Measurements from ENCODE around the gene RPL13A. TPM values are rescaled to one million over a fixed set of nuclear protein-coding genes. Genes with fewer than 3 reads are reported as not detected.
A peak's percentile ranks its signal among the peaks of the same experiment; 100 is the strongest.

RPL13A gene
- total and polyA plus RNA-seq, 2 of the 13 experiments (the other 11 are each of a cell fraction or from before 2014, with no cell fraction given) = 2,601 to 3,407 TPM

DNA sequence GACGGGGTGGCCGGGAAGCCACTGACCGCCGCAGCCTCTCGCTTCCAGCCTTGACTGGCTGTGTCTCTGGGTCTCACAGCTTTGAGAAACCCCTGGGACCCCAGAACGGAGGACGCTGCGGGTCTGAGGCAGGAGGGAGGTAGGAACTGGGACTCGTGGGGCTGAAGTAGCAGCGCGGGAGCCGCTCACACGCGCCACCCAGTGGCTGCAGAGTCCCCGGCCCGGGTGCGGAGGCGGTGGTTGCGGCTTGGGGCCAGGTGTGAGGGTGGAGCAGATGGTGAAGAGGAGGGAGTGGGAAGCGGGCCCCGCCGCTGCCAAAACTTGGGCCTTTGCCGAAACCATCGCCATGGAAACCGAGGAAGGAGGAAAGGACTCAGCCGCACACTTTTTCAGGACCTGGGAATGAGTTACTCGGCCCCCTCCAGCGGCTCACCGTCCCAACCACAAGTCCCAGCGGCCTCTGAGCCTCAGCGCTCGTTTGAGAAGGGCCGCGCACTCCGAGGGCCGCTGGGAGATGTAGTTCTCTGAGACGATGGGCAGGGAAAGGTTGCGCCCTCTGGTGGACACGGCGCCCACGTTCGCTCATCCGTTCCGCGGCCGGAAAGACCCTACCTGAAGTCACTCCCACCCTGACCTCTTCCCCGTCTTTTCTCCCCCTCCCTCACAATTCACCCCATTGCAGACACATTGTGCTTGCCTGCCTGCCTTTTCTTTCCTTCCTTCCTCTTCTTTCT, 43.9 kb upstream of the RPL13A start (continued):
- TF ChIP-seq ZNF75D (CRISPR knock-in tag; IDR thresholded peaks at IDR 0.05; ENCODE audit: borderline replicate concordance) = no peak
- TF ChIP-seq CERS6 (CRISPR knock-in tag; IDR thresholded peaks at IDR 0.05) = no peak
- peak; percentile 82; the same call in 1 of the 2 replicates for TF ChIP-seq KDM2A (CRISPR knock-in tag; IDR thresholded peaks at IDR 0.05; ENCODE audit: borderline replicate concordance, low read depth)
- TF ChIP-seq MED8 (CRISPR knock-in tag; IDR thresholded peaks at IDR 0.05; ENCODE audit: insufficient replicate concordance) = no peak
- TF ChIP-seq ZFP62 (CRISPR knock-in tag; IDR thresholded peaks at IDR 0.05) = peak; percentile 93; the same call in 1 of the 2 replicates
- peak; percentile 29 for TF ChIP-seq U2AF1 (optimal IDR thresholded peaks at IDR 0.05; ENCODE audit: low read depth, low read length)
- no peak for TF ChIP-seq RAD51 (IDR thresholded peaks at IDR 0.05; ENCODE audit: borderline replicate concordance)
- TF ChIP-seq, protein P1, sequence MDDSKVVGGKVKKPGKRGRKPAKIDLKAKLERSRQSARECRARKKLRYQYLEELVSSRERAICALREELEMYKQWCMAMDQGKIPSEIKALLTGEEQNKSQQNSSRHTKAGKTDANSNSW (CRISPR knock-in tag; IDR thresholded peaks at IDR 0.05; ENCODE audit: borderline replicate concordance) = 0 out of 2 replicates have a peak, but pooled peaks have one; percentile 56
- no peak for TF ChIP-seq BHLHE40 (IDR thresholded peaks at IDR 0.05; ENCODE audit: low read length)
- no peak for TF ChIP-seq CC2D1A (CRISPR knock-in tag; IDR thresholded peaks at IDR 0.05)
- no peak for TF ChIP-seq RARA (CRISPR knock-in tag; IDR thresholded peaks at IDR 0.05)
- TF ChIP-seq TARDBP (CRISPR knock-in tag; IDR thresholded peaks at IDR 0.05) = no peak
- peak; percentile 50 for TF ChIP-seq STAG1 (CRISPR knock-in tag; IDR thresholded peaks at IDR 0.05)
- TF ChIP-seq HINFP (CRISPR knock-in tag; IDR thresholded peaks at IDR 0.05; ENCODE audit: low read depth) = peak; percentile 51; the same call in 1 of the 2 replicates
- TF ChIP-seq ZNF253 (CRISPR knock-in tag; IDR thresholded peaks at IDR 0.05; ENCODE audit: borderline replicate concordance) = no peak
- TF ChIP-seq ARID3A (IDR thresholded peaks at IDR 0.05; ENCODE audit: low read depth, low read length) = no peak
- TF ChIP-seq ZNF333 (CRISPR knock-in tag; IDR thresholded peaks at IDR 0.05; ENCODE audit: borderline replicate concordance) = peak; percentile 53; the same call in 1 of the 2 replicates
- TF ChIP-seq NR2F6 (IDR thresholded peaks at IDR 0.05) = 0 out of 2 replicates have a peak, but pooled peaks have one; percentile 12
- no peak; the same call in 1 of the 2 replicates for TF ChIP-seq NR2F6 (CRISPR knock-in tag; IDR thresholded peaks at IDR 0.05)
- TF ChIP-seq POLR2AphosphoS2 (IDR thresholded peaks at IDR 0.05; ENCODE audit: low read depth, low read length) = no peak
- TF ChIP-seq IRF2 (CRISPR knock-in tag; IDR thresholded peaks at IDR 0.05) = peak; percentile 94
- TF ChIP-seq U2AF2 (IDR thresholded peaks at IDR 0.05; ENCODE audit: low read depth, low read length) = peak; percentile 67; the same call in 1 of the 2 replicates
- no peak; the same call in none of the 2 replicates for TF ChIP-seq KDM3A (CRISPR knock-in tag; IDR thresholded peaks at IDR 0.05; ENCODE audit: low read depth)
- no peak; the same call in 1 of the 2 replicates for TF ChIP-seq ZNF567 (CRISPR knock-in tag; IDR thresholded peaks at IDR 0.05; ENCODE audit: borderline replicate concordance)
- no peak for TF ChIP-seq ZNF841 (CRISPR knock-in tag; IDR thresholded peaks at IDR 0.05; ENCODE audit: borderline replicate concordance)
- TF ChIP-seq TIGD3 (CRISPR knock-in tag; IDR thresholded peaks at IDR 0.05; ENCODE audit: borderline replicate concordance) = no peak

Data from HepG2 (cell line).